BE2C (cell line): Measurements from ENCODE around the gene MMP27.

Source experiments
- DNase-seq: peaks from one replicate; pipeline ENCODE4 v3.0.0-alpha.2; 2020
- H3K27me3 ChIP-seq: fragments of 250-450 bp; sonication (Bioruptor Pico); 2 replicates; pipeline ENCODE4 v1.5.1; 2020; ENCODE audit warnings: mild to moderate bottlenecking
- H3K36me3 ChIP-seq: fragments of 250-450 bp; sonication (Bioruptor Pico); 2 replicates; pipeline ENCODE4 v1.5.1; 2020; ENCODE audit warnings: mild to moderate bottlenecking
- H3K4me1 ChIP-seq: fragments of 250-450 bp; sonication (Bioruptor Pico); 2 replicates; pipeline ENCODE4 v1.5.1; 2020
- H3K4me3 ChIP-seq: 2 replicates; pipeline ENCODE4 v1.5.1; 2011; ENCODE audit warnings: low read depth, low read length
- H3K9me3 ChIP-seq: fragments of 250-450 bp; sonication (Bioruptor Pico); 2 replicates; pipeline ENCODE4 v1.5.1; 2020
- TF ChIP-seq, protein P1 (sequence below): IDR thresholded peaks from 2 replicates; pipeline ENCODE4 v1.5.1; 2012; ENCODE audit warnings: mild to moderate bottlenecking, low read depth, low read length

MMP27 gene

DNA sequence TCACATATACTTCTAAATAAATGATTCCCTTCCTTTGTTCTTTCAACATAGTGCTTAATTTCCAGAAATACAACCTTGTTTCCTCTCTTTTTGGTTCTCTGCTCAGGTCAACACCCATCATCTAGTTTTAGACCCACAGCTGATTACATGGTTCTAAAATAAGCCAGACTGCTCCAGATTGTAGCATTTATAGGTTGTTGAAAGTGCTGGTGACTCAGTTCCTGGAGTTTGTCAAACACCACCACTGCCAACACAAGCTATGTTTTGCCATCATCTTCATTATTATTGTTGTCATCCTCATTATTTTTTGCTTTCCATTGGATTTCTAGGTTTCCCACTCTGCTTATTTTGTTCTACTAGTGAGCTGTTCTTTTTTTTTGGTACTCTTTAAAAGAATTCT is 58.1 kb downstream of the MMP27 start:
- peaks cover 5% of the 10 kb centered on the region; the same call in 1 of the 2 replicates for H3K27me3 ChIP-seq
- TF ChIP-seq, protein P1, sequence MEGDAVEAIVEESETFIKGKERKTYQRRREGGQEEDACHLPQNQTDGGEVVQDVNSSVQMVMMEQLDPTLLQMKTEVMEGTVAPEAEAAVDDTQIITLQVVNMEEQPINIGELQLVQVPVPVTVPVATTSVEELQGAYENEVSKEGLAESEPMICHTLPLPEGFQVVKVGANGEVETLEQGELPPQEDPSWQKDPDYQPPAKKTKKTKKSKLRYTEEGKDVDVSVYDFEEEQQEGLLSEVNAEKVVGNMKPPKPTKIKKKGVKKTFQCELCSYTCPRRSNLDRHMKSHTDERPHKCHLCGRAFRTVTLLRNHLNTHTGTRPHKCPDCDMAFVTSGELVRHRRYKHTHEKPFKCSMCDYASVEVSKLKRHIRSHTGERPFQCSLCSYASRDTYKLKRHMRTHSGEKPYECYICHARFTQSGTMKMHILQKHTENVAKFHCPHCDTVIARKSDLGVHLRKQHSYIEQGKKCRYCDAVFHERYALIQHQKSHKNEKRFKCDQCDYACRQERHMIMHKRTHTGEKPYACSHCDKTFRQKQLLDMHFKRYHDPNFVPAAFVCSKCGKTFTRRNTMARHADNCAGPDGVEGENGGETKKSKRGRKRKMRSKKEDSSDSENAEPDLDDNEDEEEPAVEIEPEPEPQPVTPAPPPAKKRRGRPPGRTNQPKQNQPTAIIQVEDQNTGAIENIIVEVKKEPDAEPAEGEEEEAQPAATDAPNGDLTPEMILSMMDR, result no peak
- no peak for DNase-seq
- no peaks in the 10 kb centered on the region; the same call in 1 of the 2 replicates for H3K9me3 ChIP-seq
- no peak overlapping the region for H3K4me3 ChIP-seq
- no peaks in the 10 kb centered on the region for H3K4me1 ChIP-seq
- H3K36me3 ChIP-seq, result no peaks in the 10 kb centered on the region

DNA sequence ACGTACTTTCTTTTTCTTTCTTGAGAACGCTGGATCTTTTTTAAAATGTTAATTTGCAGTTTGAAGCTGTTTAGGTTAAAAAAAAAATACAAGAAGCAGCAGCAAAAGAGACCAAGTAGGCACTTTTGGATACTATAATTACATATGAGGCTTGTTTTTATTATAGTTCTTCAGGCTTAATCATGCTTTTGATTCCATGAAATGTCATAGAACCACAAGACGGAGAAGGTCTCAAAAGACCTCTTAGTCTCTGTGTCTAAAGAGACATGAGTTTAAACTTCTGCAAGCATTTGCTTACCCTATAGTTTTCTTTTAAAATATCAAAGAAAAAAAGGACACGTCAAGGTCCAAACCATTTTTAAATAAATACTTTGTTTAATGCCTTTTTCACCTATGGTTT is 61.6 kb downstream of the MMP27 start:
- TF ChIP-seq, protein P1, result no peak
- no peak for DNase-seq
- no peak overlapping the region for H3K4me3 ChIP-seq

More for the DNA sequence above, 61.6 kb downstream of the MMP27 start:
- H3K27me3 ChIP-seq, result peaks cover 5% of the 10 kb centered on the region; the same call in 1 of the 2 replicates
- no peaks in the 10 kb centered on the region for H3K36me3 ChIP-seq
- H3K4me1 ChIP-seq, result no peaks in the 10 kb centered on the region
- no peaks in the 10 kb centered on the region for H3K9me3 ChIP-seq
